Measurements from ENCODE around the gene RECQL5. TPM values are rescaled to one million over a fixed set of nuclear protein-coding genes. Genes with fewer than 3 reads are reported as not detected.

RECQL5 gene
- total RNA-seq, 1 experiment from 2014 or later = 40.0 TPM

- H4K20me1 ChIP-seq (ENCODE audit: control insufficient read depth, insufficient read depth, insufficient read length) = no peaks in the 10 kb centered on the region
- H3K27me3 Mint-ChIP-seq (ENCODE audit: low read depth) = no peaks in the 10 kb centered on the region
- no peak overlapping the region for H2BK12ac ChIP-seq (ENCODE audit: insufficient read length, low read depth, low read length)
- no peak overlapping the region for H4K91ac ChIP-seq (ENCODE audit: insufficient read length, low read depth, low read length)
- H3K4me1 Mint-ChIP-seq = peaks cover 31 to 36% of the 10 kb centered on the region in 2 experiments
- H3K27me3 ChIP-seq (ENCODE audit: insufficient read depth, low read length) = no peaks in the 10 kb centered on the region
- DNase-seq = no peak
- H3K23me2 ChIP-seq (ENCODE audit: insufficient read length, low read depth, low read length, poor library complexity, severe bottlenecking) = no peaks in the 10 kb centered on the region
- TF ChIP-seq, protein P1, sequence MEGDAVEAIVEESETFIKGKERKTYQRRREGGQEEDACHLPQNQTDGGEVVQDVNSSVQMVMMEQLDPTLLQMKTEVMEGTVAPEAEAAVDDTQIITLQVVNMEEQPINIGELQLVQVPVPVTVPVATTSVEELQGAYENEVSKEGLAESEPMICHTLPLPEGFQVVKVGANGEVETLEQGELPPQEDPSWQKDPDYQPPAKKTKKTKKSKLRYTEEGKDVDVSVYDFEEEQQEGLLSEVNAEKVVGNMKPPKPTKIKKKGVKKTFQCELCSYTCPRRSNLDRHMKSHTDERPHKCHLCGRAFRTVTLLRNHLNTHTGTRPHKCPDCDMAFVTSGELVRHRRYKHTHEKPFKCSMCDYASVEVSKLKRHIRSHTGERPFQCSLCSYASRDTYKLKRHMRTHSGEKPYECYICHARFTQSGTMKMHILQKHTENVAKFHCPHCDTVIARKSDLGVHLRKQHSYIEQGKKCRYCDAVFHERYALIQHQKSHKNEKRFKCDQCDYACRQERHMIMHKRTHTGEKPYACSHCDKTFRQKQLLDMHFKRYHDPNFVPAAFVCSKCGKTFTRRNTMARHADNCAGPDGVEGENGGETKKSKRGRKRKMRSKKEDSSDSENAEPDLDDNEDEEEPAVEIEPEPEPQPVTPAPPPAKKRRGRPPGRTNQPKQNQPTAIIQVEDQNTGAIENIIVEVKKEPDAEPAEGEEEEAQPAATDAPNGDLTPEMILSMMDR (conservative IDR thresholded peaks at IDR 0.05) = no peak
- H3K27ac Mint-ChIP-seq = peak overlapping the region in 2 of 3 experiments; percentile 25 to 97; a peak in 2 of 7 replicates
- H3T11ph ChIP-seq (ENCODE audit: low read length) = no peak overlapping the region
- no CpG with 5 or more reads among the region's 7 CpGs for WGBS (ENCODE audit: extremely low coverage, insufficient read length, low lambda C conversion rate)
- H3K79me2 ChIP-seq (ENCODE audit: insufficient read depth, low read length) = no peaks in the 10 kb centered on the region
- no peak overlapping the region for H3K56ac ChIP-seq (ENCODE audit: insufficient read length, low read depth, low read length)
- no peak overlapping the region for H4K5ac ChIP-seq (ENCODE audit: insufficient read length, low read depth, low read length)
- H3K14ac ChIP-seq (ENCODE audit: insufficient read depth, low read length) = no peak overlapping the region
- H2BK15ac ChIP-seq (ENCODE audit: low read depth, low read length) = no peak overlapping the region
- H3K4me3 Mint-ChIP-seq = no peak overlapping the region
- H3K18ac ChIP-seq (ENCODE audit: insufficient read length, low read depth, low read length) = no peak overlapping the region
- H2AFZ ChIP-seq (ENCODE audit: low read length) = no peak overlapping the region
- H4K8ac ChIP-seq (replicated peaks; ENCODE audit: insufficient read length, low read depth, low read length) = no peak overlapping the region
- no peaks in the 10 kb centered on the region for H3K79me1 ChIP-seq (ENCODE audit: insufficient read depth, low read depth, low read length, poor library complexity, severe bottlenecking)
- H3K9ac ChIP-seq (ENCODE audit: extremely low read depth, insufficient read length, low read length) = no peak overlapping the region
- H3K4ac ChIP-seq (ENCODE audit: low read depth, low read length) = no peak overlapping the region
- H3K4me1 ChIP-seq (ENCODE audit: insufficient read depth, low read length) = no peaks in the 10 kb centered on the region
- no peak overlapping the region for H2AK5ac ChIP-seq (ENCODE audit: insufficient read length, low read length)
- no peak overlapping the region for H3K27ac ChIP-seq (ENCODE audit: insufficient read length, low read depth, low read length)
- no peak overlapping the region for H2BK120ac ChIP-seq (ENCODE audit: low read depth, low read length, poor library complexity, severe bottlenecking)
- H3K9me3 ChIP-seq (ENCODE audit: control insufficient read depth, low read depth, low read length) = no peaks in the 10 kb centered on the region
- H3K23ac ChIP-seq (ENCODE audit: insufficient read length, low read depth, low read length) = no peak overlapping the region
- H3K36me3 Mint-ChIP-seq (ENCODE audit: insufficient read depth in 1 of 3, low read depth in 3 of 3) = peaks cover 13 to 49% (median 33%) of the 10 kb centered on the region in 3 experiments
- H2BK20ac ChIP-seq (ENCODE audit: low read depth, low read length, poor library complexity, severe bottlenecking) = no peak overlapping the region
- no peak overlapping the region for H2BK5ac ChIP-seq (ENCODE audit: insufficient read length, low read length)
- H3K4me2 ChIP-seq (ENCODE audit: insufficient read depth, insufficient read length, low read length) = no peak overlapping the region
- no peaks in the 10 kb centered on the region for H3K9me3 Mint-ChIP-seq
These were observed 28.3 kb upstream of the RECQL5 start for GRCh38 chr17:75695141-75695829.

Data from H9 (cell line).